HTR-8/SVneo (cell line): ENCODE measurements around the gene SPHK1.
A peak's percentile ranks its signal among the peaks of the same experiment; 100 is the strongest.

Experiments
- DNase-seq: peaks from one replicate; pipeline ENCODE4 v3.0.0; 2011; ENCODE audit warnings: low spot score, mixed read lengths; ENCODE audit not compliant: insufficient read length
- FAIRE-seq: peaks from 2 replicates; lab custom pipeline; 2011; peaks lifted over from hg19 to GRCh38; lab: Jason Lieb, UNC

The SPHK1 gene

DNA sequence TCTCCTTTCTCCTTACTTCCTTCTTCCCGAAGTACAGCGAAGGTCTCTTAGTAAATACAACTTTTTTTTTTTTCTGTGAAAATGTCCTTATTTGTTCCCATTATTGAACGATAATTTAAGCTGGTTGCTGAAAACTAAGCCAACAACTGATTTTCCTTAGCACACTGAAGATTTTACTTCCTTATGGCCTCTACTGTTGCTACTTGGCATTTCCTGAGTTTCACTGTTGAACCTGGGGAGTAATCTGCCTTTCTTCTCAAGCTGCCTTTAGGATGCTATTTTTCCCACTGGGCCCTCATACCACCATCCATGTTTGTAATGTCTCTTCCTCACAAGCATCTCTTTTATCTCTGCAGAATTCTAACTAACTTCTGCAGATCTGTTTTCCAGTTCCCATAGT lies 42.4 kb downstream of the SPHK1 start:
- no peak for FAIRE-seq
- DNase-seq, result no peak

DNA sequence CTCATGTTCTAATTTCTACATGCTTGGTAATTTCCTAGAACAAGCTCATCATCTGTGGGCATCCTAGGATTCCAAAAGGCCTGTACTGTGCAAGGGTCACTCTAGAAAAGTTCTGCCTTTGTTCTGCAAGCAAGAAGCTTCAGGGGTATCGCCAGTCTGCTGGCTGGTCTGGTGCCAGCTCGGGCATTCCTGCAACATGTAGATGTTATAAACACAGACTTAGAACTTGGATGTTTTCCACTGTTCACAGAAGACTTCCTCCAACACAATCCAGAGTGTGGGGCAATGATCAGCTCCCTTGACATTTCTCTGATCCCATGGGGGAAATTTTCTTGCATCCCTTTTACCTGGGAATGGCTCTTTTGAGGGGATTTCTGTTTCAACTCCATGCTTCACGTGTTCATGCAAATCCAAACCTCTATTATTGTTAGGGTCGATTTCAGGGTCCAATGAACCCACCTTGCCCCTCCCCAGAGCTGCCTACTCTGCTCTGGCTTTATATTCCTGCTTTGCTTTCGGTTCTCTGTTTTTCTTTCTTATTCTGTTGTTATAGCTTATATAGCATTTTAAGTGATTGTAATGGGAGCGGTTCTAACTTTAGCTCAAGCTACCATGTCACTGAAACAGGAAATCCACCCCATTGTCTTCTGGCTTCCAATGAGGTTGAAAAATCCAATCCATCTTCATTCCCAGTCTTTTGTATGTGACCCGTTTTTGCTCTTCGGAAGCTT lies 43.3 kb downstream of the SPHK1 start:
- FAIRE-seq (no peak), DNase-seq (no peak)

DNA sequence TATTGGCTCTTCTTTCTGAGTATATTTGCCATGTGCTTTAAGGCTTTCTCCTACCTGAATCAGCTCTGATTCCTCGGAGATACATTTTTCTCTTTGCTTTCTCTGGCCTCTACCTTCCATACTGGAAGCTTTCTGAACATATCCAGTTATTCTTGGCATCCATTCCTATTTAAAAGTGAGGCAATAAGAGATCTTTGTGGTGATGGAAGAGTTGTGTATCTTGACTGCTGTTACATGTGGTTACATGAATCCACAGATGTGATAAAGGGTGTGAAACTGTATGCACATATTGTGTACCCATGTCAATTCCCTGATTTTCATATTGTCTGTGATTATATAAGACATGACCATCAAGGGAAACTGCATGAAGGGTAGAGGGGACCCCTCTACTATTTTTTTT lies 44.1 kb downstream of the SPHK1 start:
- FAIRE-seq (no peak), DNase-seq (no peak)

DNA sequence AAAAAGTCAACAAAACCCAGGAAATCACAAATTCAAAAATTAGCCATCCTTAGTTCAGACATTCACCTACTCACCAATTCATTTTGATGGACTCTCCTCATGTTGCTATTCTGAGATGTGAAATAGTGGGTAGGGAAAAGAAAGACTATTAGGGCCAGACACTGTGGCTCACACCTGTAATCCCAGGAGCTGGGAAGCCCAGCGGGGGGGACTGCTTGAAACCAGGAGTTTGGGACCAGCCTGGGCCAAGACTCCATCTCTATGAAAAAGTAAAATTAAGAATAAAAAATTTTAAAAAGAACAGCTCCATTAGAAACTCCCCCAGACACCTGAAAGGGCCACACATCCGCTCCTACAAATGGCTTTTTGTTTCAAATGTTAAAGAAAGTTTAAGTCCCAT lies 47.1 kb downstream of the SPHK1 start:
- FAIRE-seq (no peak), DNase-seq (no peak)

DNA sequence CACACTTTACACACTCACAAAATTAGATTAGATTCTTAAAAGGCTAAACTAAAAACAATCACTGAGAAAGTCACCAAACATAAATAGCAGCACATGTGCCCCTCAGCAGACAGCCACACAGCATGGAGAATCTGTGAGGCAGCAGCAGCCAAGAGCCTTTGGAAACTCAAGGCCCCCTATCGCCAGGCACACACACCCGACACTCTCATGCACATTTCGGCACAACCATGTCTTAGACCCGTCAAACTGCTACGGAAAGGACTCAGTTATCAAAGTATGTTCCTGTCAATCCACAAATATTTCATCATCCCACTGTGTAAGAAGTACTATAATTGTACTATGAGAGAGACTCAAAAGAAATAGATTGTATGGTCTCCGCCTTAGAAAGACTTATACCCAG lies 47.6 kb downstream of the SPHK1 start:
- DNase-seq (no peak), FAIRE-seq (peak; percentile 28)

DNA sequence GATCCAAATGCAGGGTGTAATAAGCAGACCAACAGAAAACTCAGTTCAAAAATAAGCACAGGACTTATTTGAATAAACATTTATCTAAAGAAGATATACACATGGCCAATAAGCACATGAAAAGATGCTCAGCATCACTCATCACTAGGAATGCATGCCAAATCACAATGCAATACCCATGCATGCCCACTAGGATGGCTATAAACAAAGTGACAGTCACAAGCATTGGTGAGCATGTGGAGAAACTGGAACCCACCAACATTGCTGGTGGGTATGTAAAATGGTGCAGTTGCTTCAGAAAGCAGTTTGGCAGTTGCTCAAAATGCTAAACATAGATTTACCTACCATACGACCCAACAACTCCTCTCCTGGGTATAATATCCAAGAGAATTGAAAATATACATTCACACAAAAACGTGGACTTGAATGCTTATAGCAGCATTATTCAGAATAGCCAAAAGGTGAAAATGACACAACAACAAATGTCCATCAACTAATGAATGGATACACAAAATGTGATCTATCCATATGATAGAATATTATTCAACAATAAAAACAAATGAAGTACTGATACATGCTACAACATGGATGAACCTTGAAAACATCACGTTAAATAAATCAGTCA lies 48.4 kb downstream of the SPHK1 start:
- FAIRE-seq (peak; percentile 67), DNase-seq (no peak)

DNA sequence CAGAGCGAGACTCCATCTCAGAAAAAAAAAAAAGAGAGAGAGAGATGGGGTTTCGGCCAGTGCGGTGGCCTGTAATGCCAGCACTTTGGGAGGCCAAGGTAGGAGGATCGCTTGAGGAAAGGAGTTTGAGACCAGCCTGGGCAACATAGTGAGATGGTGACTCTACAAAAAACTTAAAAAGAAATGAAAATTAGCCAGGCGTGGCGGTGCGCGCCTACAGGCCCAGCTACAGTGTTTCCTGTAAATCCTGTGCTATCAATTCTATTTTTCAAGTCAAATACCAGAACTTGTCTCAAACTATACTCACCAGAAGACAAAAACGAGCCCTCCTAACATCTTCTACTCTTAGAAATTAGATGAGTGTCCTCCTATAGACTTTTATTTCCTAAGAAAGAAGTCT lies 49.3 kb downstream of the SPHK1 start:
- DNase-seq (no peak), FAIRE-seq (no peak)

DNA sequence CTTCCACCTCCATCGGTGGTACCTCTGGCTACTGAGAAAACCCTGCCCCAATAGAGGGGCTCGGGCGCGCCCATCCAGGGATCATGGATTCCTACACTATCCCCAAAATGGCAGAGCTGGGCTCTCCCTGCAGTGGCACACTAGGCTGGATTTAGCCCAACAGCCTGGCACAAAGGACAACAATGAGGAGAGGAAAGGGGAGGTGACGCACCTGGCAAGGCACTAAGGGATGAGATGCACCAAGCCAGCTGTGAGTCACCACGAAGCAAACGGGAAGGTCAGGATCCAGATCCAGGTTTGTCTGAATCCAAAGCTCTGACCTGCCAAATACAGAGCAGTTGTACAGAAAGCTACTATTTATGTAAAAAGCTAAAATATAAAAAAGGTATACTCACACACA lies 50.5 kb downstream of the SPHK1 start:
- FAIRE-seq (no peak), DNase-seq (no peak)

DNA sequence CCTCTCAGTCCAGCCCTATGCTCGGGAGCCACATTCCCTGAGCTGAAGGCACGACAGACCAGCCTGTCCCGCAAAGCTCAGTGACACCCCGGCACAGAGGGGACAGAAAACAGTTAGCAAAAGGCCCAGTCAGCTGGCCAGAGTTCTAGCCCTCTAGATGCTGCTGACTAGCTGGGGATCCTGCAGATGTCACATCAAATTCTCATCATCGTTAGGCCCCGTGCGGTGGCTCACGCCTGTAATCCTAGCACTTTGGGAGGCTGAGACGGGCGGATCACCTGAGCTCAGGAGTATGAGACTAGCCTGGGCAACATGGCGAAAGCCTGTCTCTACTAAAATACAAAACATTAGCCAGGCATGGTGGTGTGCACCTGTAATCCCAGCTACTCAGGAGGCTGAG lies 51.3 kb downstream of the SPHK1 start:
- DNase-seq (no peak), FAIRE-seq (no peak)
